Osteoblast (primary cell): ENCODE data around the gene NYNRIN. TPM values are rescaled to one million over a fixed set of nuclear protein-coding genes. Genes with fewer than 3 reads are reported as not detected.

Experiments used
- DNase-seq: peaks from one replicate; pipeline ENCODE4 v3.0.0; 2011; ENCODE audit warnings: low spot score, mixed read lengths; ENCODE audit not compliant: insufficient read length; ENCODE audit errors: missing footprints
- H2AFZ ChIP-seq: 2 replicates; pipeline ENCODE4 v1.6.0; 2011; ENCODE audit warnings: mild to moderate bottlenecking, low read length
- H3K27ac ChIP-seq: 2 replicates; pipeline ENCODE4 v1.5.1; 2011; ENCODE audit warnings: mild to moderate bottlenecking, low read depth, low read length, moderate library complexity
- H3K27me3 ChIP-seq: 2 replicates; pipeline ENCODE4 v1.6.0; 2012; ENCODE audit warnings: mild to moderate bottlenecking, control low read depth, inconsistent platforms, low read length, moderate library complexity; ENCODE audit not compliant: insufficient read depth
- H3K36me3 ChIP-seq: 2 replicates; pipeline ENCODE4 v1.5.1; 2011; ENCODE audit warnings: mild to moderate bottlenecking, low read length, control low read depth, moderate library complexity; ENCODE audit not compliant: insufficient read depth
- H3K4me1 ChIP-seq: 2 replicates; pipeline ENCODE4 v1.5.1; 2011; ENCODE audit warnings: mild to moderate bottlenecking, low read length, control low read depth, moderate library complexity; ENCODE audit not compliant: insufficient read depth
- H3K4me2 ChIP-seq: 2 replicates; pipeline ENCODE4 v1.6.0; 2011; ENCODE audit warnings: mild to moderate bottlenecking, low read length; ENCODE audit not compliant: insufficient read depth
- H3K4me3 ChIP-seq: fragments of 200-600 bp; sonication (generic); 3 replicates; pipeline ENCODE4 v1.5.1; 2012; ENCODE audit warnings: mild to moderate bottlenecking, low read length, inconsistent platforms; ENCODE audit not compliant: insufficient read depth
- H3K79me2 ChIP-seq: 2 replicates; pipeline ENCODE4 v1.6.0; 2012; ENCODE audit warnings: mild to moderate bottlenecking, low read length, control low read depth, inconsistent platforms; ENCODE audit not compliant: insufficient read depth
- H3K9me3 ChIP-seq: 2 replicates; pipeline ENCODE4 v1.5.1; 2011; ENCODE audit warnings: low read depth, low read length, control low read depth
- H4K20me1 ChIP-seq: 2 replicates; pipeline ENCODE4 v1.6.0; 2012; ENCODE audit warnings: mild to moderate bottlenecking, low read length, control low read depth; ENCODE audit not compliant: insufficient read depth
- total RNA-seq: library from RNA; depleted of rRNA; stranded (reverse); fragments of >200 nt; gene quantifications from 2 replicates; pipeline ENCODE4 v1.2.3, GENCODE V29; 2012
- TF ChIP-seq, protein P1 (sequence below): IDR thresholded peaks from 2 replicates; pipeline ENCODE4 v1.5.1; 2011; ENCODE audit warnings: mild to moderate bottlenecking, low read depth, low read length, moderate library complexity; ENCODE audit errors: extremely low read depth

The NYNRIN gene
- total RNA-seq, 1 donor = 7.2 TPM

DNA sequence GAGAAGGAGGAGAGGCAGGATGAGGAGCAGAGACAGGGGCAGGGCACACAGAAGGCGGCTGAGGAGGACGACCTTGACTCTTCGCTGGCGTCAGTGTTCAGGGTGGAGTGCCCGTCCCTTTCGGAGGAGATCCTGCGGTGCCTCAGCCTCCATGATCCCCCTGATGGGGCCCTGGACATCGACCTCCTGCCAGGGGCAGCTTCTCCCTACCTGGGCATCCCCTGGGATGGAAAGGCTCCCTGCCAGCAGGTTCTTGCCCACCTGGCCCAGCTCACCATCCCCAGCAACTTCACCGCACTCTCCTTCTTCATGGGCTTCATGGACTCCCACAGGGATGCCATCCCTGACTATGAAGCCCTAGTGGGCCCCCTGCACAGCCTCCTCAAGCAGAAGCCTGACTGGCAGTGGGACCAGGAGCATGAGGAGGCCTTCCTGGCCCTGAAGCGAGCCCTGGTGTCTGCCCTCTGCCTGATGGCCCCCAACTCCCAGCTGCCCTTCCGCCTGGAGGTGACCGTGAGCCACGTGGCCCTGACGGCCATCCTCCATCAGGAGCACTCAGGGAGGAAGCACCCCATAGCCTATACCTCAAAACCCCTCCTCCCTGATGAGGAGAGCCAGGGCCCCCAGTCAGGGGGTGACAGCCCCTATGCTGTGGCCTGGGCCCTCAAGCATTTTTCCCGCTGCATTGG, 16.1 kb downstream of the NYNRIN start:
- peaks cover 9% of the 10 kb centered on the region for H3K4me1 ChIP-seq
- no peak overlapping the region for H3K4me3 ChIP-seq
- no peaks in the 10 kb centered on the region for H3K27me3 ChIP-seq
- TF ChIP-seq, protein P1, sequence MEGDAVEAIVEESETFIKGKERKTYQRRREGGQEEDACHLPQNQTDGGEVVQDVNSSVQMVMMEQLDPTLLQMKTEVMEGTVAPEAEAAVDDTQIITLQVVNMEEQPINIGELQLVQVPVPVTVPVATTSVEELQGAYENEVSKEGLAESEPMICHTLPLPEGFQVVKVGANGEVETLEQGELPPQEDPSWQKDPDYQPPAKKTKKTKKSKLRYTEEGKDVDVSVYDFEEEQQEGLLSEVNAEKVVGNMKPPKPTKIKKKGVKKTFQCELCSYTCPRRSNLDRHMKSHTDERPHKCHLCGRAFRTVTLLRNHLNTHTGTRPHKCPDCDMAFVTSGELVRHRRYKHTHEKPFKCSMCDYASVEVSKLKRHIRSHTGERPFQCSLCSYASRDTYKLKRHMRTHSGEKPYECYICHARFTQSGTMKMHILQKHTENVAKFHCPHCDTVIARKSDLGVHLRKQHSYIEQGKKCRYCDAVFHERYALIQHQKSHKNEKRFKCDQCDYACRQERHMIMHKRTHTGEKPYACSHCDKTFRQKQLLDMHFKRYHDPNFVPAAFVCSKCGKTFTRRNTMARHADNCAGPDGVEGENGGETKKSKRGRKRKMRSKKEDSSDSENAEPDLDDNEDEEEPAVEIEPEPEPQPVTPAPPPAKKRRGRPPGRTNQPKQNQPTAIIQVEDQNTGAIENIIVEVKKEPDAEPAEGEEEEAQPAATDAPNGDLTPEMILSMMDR = no peak
- no peak overlapping the region for H2AFZ ChIP-seq
- DNase-seq = no peak
- H3K4me2 ChIP-seq = no peak overlapping the region
- no peak overlapping the region for H3K27ac ChIP-seq
- H4K20me1 ChIP-seq = no peaks in the 10 kb centered on the region
- H3K79me2 ChIP-seq = no peaks in the 10 kb centered on the region
- H3K36me3 ChIP-seq = no peaks in the 10 kb centered on the region
- H3K9me3 ChIP-seq = no peaks in the 10 kb centered on the region

DNA sequence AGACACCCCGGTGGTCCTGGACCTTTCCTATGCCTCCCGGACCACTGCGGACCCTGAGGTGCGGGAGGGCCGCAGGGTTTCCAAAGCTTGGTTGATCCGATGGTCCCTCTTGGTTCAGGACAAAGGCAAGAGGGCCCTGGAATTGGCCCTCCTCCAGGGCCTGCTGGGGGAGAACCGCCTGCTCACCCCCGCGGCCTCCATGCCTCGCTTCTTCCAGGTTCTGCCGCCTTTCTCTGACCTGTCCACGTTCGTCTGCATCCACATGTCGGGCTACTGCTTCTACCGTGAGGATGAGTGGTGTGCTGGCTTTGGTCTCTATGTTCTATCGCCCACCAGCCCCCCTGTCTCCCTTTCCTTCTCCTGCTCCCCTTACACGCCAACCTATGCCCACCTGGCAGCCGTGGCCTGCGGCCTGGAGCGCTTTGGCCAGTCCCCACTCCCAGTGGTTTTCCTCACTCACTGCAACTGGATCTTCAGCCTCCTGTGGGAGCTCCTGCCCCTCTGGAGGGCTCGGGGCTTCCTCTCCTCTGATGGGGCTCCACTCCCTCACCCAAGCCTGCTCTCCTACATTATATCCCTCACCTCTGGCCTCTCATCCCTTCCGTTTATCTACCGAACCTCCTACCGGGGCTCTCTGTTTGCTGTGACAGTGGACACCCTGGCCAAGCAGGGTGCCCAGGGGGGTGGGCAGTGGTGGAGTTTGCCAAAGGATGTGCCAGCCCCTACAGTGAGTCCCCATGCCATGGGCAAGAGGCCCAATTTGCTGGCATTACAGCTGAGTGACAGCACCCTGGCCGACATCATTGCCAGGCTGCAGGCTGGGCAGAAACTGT, 16.8 kb downstream of the NYNRIN start:
- Histone ChIP-seq H3K79me2 (no peaks in the 10 kb centered on the region), H2AFZ (no peak overlapping the region), H3K4me2 (no peak overlapping the region), H3K27ac (no peak overlapping the region), H3K4me3 (no peak overlapping the region), H3K36me3 (no peaks in the 10 kb centered on the region), H3K4me1 (peaks cover 9% of the 10 kb centered on the region), H3K27me3 (peaks cover 3% of the 10 kb centered on the region), H4K20me1 (no peaks in the 10 kb centered on the region), H3K9me3 (no peaks in the 10 kb centered on the region)
- TF ChIP-seq, protein P1 = no peak
- DNase-seq = no peak

DNA sequence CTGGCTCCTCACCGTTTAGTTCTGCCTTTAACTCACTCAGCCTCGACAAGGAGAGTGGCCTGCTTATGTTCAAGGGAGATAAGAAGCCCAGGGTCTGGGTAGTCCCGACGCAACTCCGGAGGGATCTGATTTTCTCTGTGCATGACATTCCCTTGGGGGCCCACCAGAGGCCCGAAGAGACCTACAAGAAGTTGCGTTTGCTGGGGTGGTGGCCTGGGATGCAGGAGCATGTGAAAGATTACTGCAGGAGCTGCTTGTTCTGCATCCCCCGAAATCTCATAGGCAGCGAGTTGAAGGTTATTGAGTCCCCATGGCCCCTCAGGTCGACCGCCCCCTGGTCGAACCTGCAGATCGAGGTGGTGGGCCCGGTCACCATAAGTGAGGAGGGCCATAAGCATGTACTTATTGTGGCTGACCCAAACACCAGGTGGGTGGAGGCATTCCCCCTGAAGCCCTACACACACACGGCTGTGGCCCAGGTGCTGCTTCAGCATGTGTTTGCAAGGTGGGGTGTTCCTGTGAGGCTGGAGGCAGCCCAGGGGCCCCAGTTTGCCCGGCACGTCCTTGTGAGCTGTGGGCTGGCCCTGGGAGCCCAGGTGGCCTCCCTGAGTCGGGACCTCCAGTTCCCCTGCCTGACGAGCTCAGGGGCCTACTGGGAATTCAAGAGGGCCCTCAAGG, 17.6 kb downstream of the NYNRIN start:
- Histone ChIP-seq H3K79me2 (no peaks in the 10 kb centered on the region), H3K27ac (no peak overlapping the region), H3K4me1 (peaks cover 9% of the 10 kb centered on the region), H3K27me3 (peaks cover 6% of the 10 kb centered on the region), H3K4me3 (no peak overlapping the region), H3K9me3 (no peaks in the 10 kb centered on the region), H4K20me1 (no peaks in the 10 kb centered on the region), H3K36me3 (no peaks in the 10 kb centered on the region), H3K4me2 (no peak overlapping the region), H2AFZ (no peak overlapping the region)
- TF ChIP-seq, protein P1 = no peak
- no peak for DNase-seq
